ENCODE data around the gene EIF5B. TPM values are rescaled to one million over a fixed set of nuclear protein-coding genes. Genes with fewer than 3 reads are reported as not detected.

The EIF5B gene
- total RNA-seq, 2 donors from 2014 or later = 50.7 to 81.0 TPM

GRCh38 chr2:99325384-99325783 lies 11.8 kb upstream of the EIF5B start:
- no peak for TF ChIP-seq CTCF (IDR thresholded peaks at IDR 0.05)
- Histone ChIP-seq H3K9me3 (no peaks in the 10 kb centered on the region), H3K27ac (no peak overlapping the region), H3K36me3 (peaks cover 86% of the 10 kb centered on the region), H3K27me3 (no peaks in the 10 kb centered on the region), H3K4me3 (no peak overlapping the region), H3K4me1 (no peaks in the 10 kb centered on the region)
- DNase-seq (ENCODE audit: low spot score) = no peak

- Histone ChIP-seq H3K4me3 (peak within 1 kb of the TSS; percentile 71 to 98), H3K9me3 (no peaks in the 10 kb centered on the region), H3K27me3 (no peaks in the 10 kb centered on the region), H3K27ac (peak within 1 kb of the TSS; percentile 93), H3K4me1 (peaks cover 0 to 43% of the 10 kb centered on the region in 2 donors), H3K36me3 (peaks cover 21% of the 10 kb centered on the region)
- TF ChIP-seq CTCF (IDR thresholded peaks at IDR 0.05) = no peak
- peak; percentile 98 for DNase-seq (ENCODE audit: low spot score)
Measured at GRCh38 chr2:99335911-99336803, 1.0 kb upstream of the EIF5B start, which contains the start of gene TXNDC9. Gene TXNDC9, minus strand, starts transcription at chr2:99336333. Its CDS starts 3,123 bp downstream, at chr2:99333210.

- Histone ChIP-seq H3K4me1 (peaks cover 0 to 46% of the 10 kb centered on the region in 2 donors), H3K27me3 (no peaks in the 10 kb centered on the region), H3K4me3 (peak overlapping the region; percentile 71 to 98), H3K27ac (peak overlapping the region; percentile 93), H3K9me3 (no peaks in the 10 kb centered on the region), H3K36me3 (peaks cover 15% of the 10 kb centered on the region)
- no peak for TF ChIP-seq CTCF (IDR thresholded peaks at IDR 0.05)
- DNase-seq (ENCODE audit: low spot score) = no peak
Measured at GRCh38 chr2:99336804-99337112, 431 bp upstream of the EIF5B start.

- peak overlapping the region; percentile 93 for H3K27ac ChIP-seq
- DNase-seq (ENCODE audit: low spot score) = no peak
- no peaks in the 10 kb centered on the region for H3K9me3 ChIP-seq
- peaks cover 1% of the 10 kb centered on the region for H3K36me3 ChIP-seq
- peak overlapping the region; percentile 71 to 98 for H3K4me3 ChIP-seq
- H3K4me1 ChIP-seq = peaks cover 0 to 46% of the 10 kb centered on the region in 2 donors
- no peaks in the 10 kb centered on the region for H3K27me3 ChIP-seq
- no peak for TF ChIP-seq CTCF (IDR thresholded peaks at IDR 0.05)
Measured at GRCh38 chr2:99338029-99338585, 918 bp downstream of the EIF5B start.

- TF ChIP-seq CTCF (IDR thresholded peaks at IDR 0.05) = no peak
- no peak for DNase-seq (ENCODE audit: low spot score)
- Histone ChIP-seq H3K27ac (no peak overlapping the region), H3K4me3 (no peak overlapping the region), H3K4me1 (peaks cover 0 to 30% of the 10 kb centered on the region in 2 donors), H3K27me3 (no peaks in the 10 kb centered on the region), H3K9me3 (no peaks in the 10 kb centered on the region), H3K36me3 (no peaks in the 10 kb centered on the region)
Measured at GRCh38 chr2:99340669-99341236, 3.6 kb downstream of the EIF5B start.
